Activated effector memory CD4-positive, alpha-beta T cell treated with Interleukin-2 at 50 U/mL for 16 hours (primary cell): ENCODE results near the gene PRR23E.

ENCODE experiments used
- DNase-seq: peaks from one replicate; pipeline ENCODE4 v3.0.0-alpha.2; 2020

The PRR23E gene

DNA sequence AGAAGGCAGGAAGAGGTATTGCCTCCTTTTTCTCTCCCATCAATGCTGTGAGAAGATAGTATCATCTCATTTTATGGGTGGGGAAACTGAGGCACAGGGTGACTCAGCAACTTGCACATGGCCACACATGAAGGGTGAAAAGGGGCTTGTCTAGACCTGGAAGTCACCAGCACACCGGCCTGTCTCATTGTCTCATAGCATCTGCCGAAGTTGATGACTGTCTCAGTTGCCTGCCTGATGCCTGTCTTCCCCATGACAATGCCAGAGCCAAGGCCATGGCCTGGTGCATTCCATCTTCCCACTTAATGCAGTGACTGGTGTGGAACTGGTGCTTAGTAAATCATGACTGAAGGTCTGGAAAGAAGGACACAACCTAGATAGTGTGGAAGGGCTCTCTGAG lies 27.9 kb upstream of the PRR23E start:
- DNase-seq = no peak

DNA sequence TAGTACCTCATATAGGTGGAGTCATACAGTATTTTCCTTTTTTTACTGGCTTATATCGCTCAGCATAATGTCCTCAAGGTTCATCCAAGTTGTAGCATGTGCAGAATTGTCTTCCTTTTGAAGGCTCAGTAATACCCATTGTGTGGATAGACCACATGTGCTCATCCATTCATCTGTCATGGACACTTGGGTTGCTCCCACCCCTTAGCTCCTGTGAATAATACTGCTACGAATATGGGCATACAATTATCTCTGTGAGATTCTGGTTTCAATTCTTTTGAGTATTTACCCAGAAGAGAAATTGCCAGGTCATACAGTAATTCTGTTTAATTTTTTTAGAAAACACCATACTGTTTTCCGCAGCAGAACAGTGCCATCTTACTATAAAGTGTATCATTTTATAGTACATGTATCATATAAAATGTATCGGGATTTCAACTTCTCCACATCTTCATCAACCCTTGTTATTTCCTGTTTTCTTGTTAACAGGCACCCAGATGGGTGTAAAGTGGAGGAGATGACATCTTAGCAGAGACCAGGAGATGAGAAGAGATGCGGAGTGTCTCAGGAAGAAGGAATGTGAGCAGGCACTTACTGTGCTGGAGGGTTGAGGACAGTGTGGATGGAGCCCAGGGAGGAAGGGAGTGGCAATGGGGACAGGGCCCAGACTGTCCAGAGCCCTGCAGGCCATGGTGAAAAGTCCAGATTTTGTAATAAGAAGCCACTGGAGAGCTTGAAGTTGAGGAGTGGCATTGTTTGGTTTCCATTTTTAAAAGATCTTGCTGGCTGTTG lies 27.0 kb upstream of the PRR23E start:
- no peak for DNase-seq

- DNase-seq = no peak
Measured at GRCh38 chr3:127166501-127167065, 26.3 kb upstream of the PRR23E start.

DNA sequence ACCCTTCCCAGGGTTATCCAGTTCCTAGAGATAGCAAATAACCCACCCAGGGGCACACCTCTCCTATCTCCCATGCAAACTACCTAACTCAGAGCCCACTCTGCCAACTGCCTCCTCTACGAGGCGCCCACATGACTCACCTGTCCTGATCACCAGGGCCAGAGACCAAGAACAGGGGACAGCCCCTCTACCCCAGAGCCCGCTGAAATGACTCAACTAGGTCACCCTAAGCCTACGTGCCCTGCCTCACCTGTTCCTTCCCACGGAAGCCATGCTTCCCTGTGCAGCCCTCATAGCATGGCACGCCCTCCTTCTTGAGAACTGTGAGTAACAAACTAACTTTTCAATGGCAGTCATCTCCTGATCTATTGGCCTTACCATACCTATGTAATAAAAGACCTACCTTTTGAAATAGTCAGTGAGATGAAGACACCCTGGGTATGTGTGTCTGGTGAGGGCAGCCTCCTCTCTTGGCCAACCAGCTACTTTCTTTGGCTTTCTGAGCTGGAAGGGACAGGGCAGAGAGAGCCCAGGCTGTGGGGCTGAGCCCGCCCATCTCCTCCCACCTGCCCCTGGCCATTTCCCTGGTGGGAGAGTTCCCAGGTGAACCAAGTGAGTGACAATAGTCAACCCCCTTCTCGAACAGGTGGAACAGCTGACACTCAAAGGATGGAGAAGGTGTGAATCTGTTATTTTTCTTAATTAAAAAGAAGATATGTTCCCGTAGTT lies 25.5 kb upstream of the PRR23E start:
- no peak for DNase-seq

- DNase-seq = no peak
Measured at GRCh38 chr3:127168271-127168670, 24.7 kb upstream of the PRR23E start.

DNA sequence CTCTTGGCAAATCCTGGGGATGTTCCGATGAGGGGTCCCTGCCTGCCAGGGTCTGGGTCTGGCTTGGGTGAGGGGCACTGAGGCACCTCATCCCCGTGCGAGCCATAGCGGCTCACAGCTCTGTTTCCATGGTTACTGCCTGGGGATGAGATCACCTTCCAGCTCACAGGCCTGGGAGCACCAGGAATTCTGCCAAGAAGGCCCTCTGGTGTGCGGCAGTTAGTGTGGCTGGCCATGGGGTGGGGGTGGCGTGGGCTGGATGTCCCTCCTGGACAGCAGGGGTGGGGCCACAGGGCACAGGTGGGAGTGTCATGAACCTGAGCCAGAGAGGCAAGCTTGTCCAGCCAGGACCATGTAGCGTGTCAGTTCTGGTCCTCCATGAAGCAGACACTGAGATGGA lies 22.1 kb upstream of the PRR23E start:
- no peak for DNase-seq

DNA sequence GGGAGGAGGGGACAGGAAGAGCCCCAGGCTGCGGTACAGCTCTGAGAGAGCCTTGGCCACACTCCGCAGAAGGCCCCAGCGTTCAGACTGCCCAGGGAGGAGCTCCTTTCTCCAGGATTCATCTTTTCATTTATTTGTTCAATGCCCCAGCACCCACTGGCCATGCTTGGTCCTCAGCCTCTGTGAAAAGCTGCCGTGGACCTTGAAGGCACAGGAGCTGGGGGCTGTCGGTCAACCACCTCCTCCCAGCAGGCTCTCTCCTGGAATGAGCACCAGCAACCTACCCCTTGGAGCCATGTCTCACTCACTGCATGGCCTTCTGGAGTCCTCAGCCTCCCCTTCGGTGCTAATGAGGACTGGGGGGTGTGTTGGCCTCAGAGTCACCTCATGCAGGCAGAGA lies 21.6 kb upstream of the PRR23E start:
- DNase-seq = no peak

DNA sequence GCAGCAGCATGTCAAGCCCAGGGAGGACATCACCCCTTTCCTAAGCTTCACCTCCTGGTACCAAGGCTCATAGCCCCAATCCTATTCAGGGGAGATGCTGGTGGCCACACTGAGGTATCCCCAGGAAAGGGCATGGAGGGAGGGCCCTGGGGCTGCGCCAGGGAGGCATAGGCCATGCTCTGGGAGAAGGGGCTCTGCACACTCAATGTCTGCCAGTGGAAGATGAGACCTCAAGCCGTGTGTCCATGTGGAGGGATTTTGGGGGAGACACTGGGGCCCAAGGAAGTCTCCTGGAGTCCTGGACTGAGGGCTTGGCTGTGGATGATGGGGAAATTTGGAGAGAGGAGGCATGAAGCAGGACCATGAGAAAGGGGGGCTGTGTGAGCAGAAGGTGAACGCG lies 21.2 kb upstream of the PRR23E start:
- no peak for DNase-seq

DNA sequence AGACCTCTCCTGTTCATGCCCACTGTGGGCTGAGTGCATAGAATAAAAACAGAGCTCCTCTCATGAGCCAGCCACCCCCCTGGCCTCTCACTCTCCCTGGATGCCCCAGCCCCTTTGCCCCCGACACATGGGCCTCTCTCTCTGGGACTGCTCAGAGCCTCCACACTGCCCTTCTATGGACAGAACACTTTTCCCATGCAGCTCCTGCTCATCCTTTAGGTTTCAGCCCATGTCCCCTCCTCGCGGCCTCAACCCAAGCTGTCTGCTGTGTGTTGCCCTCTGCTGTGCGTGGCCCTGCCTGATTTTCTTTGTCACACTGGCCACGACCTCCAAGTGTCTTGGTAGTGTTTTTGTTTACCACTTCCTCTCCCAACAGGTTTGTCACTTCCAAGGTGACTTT lies 20.7 kb upstream of the PRR23E start:
- DNase-seq = no peak

DNA sequence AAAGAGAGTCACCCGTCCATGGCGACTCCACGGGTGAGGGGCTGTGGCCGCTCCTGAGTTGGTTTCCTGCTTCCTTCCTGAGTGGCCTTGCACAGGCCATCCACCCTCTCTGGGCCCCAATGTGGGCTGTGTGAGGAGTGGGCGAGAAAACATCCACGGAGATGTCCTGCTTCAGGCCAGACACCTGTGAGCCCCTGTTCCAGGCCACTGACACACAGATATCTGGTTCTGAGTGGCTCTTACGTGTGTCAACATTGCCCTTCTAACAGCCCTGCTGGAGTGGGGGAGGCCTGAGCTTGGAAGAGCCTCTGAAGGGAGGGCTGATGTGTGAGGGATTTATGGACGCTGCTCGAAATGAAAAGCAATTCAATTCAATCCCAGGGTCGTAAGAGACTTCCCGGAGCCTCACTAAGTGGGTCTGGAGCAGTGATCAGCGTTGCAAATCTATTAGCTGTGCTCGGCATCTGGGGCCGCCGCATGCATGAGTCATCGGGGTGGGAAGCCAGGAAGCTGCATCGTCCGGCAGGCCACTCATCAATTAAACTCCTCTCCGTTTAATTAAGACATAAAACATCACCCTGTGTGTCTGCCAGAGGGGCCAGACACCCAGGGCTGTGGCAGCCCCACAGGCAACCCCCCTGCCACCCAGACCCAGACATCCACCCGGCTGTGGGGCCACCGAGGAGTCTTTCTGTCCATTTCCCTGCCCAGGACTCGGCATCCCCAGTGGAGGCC lies 20.0 kb upstream of the PRR23E start:
- no peak for DNase-seq

GRCh38 chr3:127173516-127174166 lies 19.3 kb upstream of the PRR23E start:
- no peak for DNase-seq

DNA sequence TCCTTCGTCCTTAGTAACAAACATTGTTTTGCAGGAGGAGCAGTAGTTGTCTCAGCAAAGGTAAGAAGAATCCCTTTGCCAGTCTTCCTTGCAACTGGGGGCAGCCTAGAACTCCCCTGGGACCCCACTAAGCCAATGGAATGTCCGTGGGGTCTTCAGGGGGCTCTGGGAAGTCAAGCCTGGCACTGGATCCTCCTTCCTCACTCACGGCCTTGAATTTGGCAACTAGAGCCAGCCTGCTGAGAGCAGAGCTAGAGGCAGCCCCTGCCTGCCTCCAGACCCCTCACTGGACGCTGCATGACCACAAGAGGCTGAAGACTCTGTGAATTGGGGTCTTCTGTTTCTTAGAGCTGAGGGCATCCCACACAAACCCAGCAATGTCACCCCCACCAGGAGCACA lies 18.6 kb upstream of the PRR23E start:
- DNase-seq = no peak

- no peak for DNase-seq
Measured at GRCh38 chr3:127174715-127175140, 18.2 kb upstream of the PRR23E start.

DNA sequence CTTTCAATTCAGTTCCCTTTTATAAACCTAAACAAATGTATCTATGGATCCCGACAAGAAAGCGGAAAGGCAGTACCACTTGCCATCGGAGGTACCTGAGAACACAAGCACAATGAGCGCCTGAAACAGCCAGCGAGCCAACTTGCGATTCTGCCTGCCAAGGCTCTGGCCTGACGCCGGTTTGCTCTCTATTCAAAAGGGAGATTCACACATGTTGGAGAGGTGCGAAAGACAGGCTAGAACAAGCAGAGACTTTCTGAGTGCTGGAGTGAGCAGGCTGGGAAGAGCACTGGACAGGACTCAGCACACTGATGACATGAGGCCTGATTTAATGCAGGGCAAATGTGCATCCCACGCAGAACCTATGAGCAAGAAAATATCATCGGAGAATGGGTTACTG lies 17.7 kb upstream of the PRR23E start:
- no peak for DNase-seq

DNA sequence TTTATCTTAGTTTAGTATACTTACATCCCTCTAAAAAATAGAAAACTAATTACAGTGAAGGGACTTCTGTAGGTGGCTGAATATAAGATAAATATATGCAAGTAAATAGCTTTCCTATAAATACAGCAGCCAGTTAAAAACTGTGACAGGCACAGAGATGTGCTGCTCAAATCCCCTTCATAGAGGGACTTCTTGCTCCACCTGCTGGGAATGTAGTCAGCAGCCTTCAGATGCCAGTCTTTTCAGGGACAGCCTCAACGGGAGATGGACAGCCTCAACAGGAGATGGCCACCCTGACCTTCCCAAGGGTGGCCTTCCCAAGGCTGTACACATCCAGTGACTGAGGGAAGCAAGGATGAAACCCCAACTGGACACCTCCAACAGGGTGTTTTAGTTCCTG lies 15.7 kb upstream of the PRR23E start:
- no peak for DNase-seq

DNA sequence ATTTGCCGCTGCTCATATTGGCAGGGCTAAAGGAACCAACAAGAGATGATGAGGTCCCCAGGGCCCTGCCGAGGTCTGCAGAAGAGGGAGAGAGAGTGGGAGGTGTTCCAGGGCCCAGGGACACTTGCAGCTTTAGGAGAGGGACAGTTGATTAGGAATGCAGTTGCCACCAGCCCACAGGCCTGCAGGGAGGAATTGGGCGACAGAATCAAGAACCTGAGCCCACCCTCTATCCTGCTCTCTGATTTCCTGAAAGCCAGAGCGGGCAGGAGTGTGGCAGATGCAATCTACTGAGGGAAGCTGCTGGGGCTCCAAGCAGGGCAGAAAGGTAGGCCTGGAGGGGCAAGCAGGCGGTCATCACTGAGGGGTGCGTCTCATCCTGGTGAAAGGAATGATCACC lies 12.1 kb upstream of the PRR23E start:
- no peak for DNase-seq

DNA sequence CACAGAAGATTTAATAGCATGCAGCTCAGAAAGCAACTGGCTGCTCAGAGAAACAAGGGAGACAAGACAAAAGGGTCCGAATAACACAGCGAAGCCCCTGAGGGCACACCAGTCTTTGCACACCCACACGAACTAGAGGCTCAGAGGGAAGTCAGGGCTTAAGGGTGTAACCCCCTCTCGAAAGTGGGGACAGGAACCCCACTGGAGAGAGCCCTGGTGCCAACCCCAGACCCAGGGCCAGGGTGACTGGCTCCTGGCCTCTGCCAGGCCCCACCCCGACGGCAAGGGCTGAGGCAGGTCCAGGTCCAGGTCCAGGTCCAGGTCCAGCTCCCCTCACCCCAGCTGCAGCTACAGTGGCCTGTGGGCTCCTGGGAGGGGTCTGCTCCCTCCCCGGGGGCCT lies 10.5 kb upstream of the PRR23E start:
- DNase-seq = no peak

DNA sequence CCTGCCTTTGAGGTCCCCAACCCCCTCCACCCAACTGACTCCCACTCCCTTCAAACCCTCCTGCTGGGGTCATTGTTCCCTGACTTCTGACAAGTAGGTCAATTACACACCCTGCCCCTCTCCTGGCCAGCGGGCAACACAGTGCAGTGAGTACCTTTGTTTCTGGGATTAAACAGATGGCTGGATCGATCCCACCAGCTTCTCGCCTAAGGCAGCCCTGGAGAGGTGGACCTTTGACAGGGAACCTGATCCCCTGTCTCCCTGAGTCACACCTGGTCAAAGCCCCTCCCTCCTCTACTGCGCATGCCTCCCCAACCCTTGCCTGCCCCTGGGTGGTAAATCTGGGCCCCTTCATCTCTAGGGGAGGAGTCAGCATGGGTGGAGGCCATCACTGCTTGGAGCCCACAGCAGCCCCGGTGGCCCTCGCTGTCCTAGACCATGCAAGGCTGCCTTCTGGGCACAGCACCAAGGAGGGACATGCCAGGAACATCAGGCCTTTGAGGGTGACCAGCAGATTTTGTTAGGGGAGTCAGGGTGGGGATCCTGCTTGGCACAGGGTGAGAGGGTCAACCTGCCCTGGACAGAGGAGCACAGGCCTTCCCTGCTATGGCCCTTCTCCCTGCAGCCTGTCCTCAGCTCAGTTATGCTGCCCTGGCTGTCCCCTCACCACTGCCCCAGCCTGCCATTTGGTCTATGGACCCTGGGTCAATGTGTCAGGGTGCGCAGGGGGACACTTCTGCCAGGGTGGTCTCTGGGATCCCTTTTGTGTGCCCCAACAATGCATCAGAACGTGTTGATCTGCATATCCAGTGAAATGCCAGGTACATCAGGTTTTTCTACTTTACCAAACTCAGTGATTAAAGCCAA lies 9.8 kb upstream of the PRR23E start:
- no peak for DNase-seq

GRCh38 chr3:127183931-127184869 lies 8.7 kb upstream of the PRR23E start:
- DNase-seq = no peak

- DNase-seq = no peak
Measured at GRCh38 chr3:127184870-127185216, 8.1 kb upstream of the PRR23E start.

DNA sequence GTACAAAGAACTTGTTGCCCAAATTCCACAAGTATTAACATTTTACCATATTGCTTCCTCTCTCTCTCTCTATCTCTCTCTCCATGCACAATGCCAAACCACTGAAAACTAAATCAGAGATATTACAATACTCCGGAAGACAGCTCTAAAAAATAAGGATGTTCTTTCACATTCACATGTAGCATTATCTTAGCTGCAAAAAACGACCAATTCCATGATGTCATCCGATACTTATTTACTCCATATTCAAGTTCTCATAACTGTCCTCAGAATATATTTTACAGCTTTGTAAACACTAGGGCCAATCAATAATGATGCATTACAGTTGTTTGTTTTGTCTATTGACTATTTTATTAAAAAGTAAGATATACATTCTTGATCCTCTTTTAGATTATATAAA lies 7.7 kb upstream of the PRR23E start:
- no peak for DNase-seq
